Subcutaneous adipose tissue (tissue), 4 donors: Measurements from ENCODE around the gene MAP1B. TPM values are rescaled to one million over a fixed set of nuclear protein-coding genes. Genes with fewer than 3 reads are reported as not detected.

ENCODE experiments used
- CTCF ChIP-seq: fragments of 450-650 bp; IDR thresholded peaks from one replicate; pipeline ENCODE4 v1.5.1; 2016; ENCODE audit warnings: low read depth, mild to moderate bottlenecking, control low read depth, antibody characterized with exemption, moderate library complexity
- total RNA-seq, 4 donors: library from RNA; depleted of rRNA; stranded (reverse); fragments of >200 nt; gene quantifications; one replicate each; pipeline ENCODE4 v1.1.0, GENCODE V29; 2016

Gene MAP1B
- total RNA-seq, 4 donors from 2014 or later = 174 to 1,477 (median 584) TPM

GRCh38 chr5:72205431-72206009 lies 98.2 kb downstream of the MAP1B start:
- TF ChIP-seq CTCF = no peak

GRCh38 chr5:72206160-72206559 lies 98.9 kb downstream of the MAP1B start:
- TF ChIP-seq CTCF = no peak

- no peak for TF ChIP-seq CTCF
Measured at GRCh38 chr5:72206994-72207393, 99.7 kb downstream of the MAP1B start.

GRCh38 chr5:72208324-72208926 lies 101.2 kb downstream of the MAP1B start:
- no peak for TF ChIP-seq CTCF

- no peak for TF ChIP-seq CTCF
Measured at GRCh38 chr5:72209147-72210115, 102.2 kb downstream of the MAP1B start.

- TF ChIP-seq CTCF = no peak
Measured at GRCh38 chr5:72210888-72211678, 103.8 kb downstream of the MAP1B start.
